Astrocyte of the cerebellum (primary cell): ENCODE data around the gene RNF7.

ENCODE experiments used
- DNase-seq: peaks from one replicate; pipeline ENCODE4 v3.0.0-alpha.2; 2011; ENCODE audit warnings: low read depth
- H3K4me3 ChIP-seq: 2 replicates; pipeline ENCODE4 v1.5.1; 2011; ENCODE audit warnings: mild to moderate bottlenecking, low read depth, low read length, moderate library complexity
- CTCF ChIP-seq: IDR thresholded peaks from 2 replicates; pipeline ENCODE4 v1.5.1; 2012; ENCODE audit warnings: low read length, low read depth, moderate library complexity, mild to moderate bottlenecking; ENCODE audit errors: missing control alignments
- in situ Hi-C: cut with HindIII; loops from 2 replicates; pipeline ENCODE4 v1.10.0; 2017; ENCODE audit warnings: low sequenced_read_pairs

Gene RNF7

GRCh38 chr3:141763088-141763750 is 25.1 kb downstream of the RNF7 start, which contains the start of gene GRK7:
Gene GRK7 (plus strand): TSS chr3:141763408. CDS start chr3:141778285, 14,877 bp downstream.
- DNase-seq: no peak
- H3K4me3 ChIP-seq: no peak within 1 kb of the TSS
- in situ Hi-C loops: no loop called here
- TF ChIP-seq CTCF: no peak

- DNase-seq: no peak
- in situ Hi-C loops: no loop called here
- H3K4me3 ChIP-seq: no peak overlapping the region
- no peak for TF ChIP-seq CTCF
Measured at GRCh38 chr3:141764045-141764444, 25.9 kb downstream of the RNF7 start.

GRCh38 chr3:141764465-141764864 is 26.4 kb downstream of the RNF7 start:
- in situ Hi-C loops: no loop called here
- H3K4me3 ChIP-seq: no peak overlapping the region
- TF ChIP-seq CTCF: no peak
- DNase-seq: no peak

DNA sequence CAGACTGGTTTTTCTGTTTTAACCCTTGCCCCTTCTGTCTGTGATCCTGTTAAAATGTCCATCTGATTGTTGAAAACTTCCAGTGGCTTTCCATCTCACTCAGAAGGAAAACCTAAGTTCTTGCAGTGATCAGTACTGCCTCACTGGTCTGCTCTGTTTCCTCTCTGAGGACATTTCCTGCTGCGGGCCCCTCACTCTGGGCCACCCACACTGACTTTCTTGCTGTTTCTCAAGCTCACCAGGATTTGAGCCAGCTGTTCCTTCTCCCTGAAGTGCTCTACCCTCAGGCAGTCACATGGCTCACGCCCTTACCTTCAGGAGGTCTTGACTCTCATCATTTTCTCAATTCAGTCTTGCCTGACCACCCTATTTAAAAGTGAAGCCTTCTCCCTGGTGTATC is 26.9 kb downstream of the RNF7 start:
- no peak overlapping the region for H3K4me3 ChIP-seq
- no peak for DNase-seq
- no peak for TF ChIP-seq CTCF
- in situ Hi-C loops: loop anchor here (5.0 kb wide), 1 partner anchor 97 kb away; no protein-coding TSS in a partner anchor

DNA sequence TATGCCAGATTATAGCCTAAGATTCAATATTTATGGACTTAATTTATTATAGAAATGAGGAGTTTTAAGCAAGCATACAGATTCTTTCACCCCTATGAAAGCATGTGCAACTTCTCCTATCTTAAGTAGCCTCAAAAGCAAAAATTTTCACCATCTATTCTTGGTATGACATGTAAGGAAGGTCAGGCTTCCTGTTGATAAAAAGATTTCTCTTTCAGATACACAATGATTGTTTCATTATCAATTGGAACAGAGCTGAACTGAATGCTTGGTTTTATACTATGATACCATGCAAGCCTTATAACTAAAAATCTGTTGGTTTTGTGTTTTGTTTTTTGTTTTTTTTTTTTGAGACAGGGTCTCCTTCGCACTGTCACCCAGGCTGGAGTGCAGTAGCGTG is 29.0 kb downstream of the RNF7 start:
- TF ChIP-seq CTCF: no peak
- in situ Hi-C loops: loop anchor here (5.0 kb wide), 1 partner anchor 95 kb away; no protein-coding TSS in a partner anchor
- DNase-seq: no peak
- H3K4me3 ChIP-seq: no peak overlapping the region

DNA sequence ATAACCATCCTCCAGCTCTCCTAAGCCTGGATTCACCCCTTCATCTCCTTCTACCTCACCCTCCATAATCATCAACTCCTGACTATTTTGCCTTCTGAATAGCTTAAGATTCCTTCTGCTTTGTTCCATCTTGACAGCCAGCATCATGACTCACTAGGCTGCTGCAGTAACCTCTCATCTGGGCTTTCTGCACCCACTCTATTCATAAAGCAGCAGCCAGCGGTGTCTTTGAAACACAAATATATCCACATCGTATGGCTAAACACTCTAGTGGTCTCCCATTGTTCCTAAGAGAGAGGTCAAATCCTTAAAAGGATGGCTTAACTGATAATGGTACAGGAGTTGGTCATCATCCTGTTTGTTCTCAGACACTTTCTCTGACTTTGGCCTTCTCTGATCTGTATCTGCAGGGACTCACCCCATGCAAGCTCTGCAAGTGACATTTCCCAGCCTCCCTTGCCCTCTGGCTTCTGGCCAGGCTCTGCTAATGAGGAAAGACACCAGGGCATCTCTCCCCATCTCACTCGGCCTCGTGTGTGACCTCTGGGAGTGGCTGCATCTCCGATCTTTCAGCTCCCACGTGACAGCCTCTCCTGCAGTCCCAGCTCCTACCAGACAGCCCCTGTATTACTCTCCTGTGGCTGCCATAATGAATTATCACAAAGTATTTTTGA is 31.3 kb downstream of the RNF7 start:
- in situ Hi-C loops: loop anchor here (5.0 kb wide), 1 partner anchor 93 kb away; no protein-coding TSS in a partner anchor
- H3K4me3 ChIP-seq: no peak overlapping the region
- TF ChIP-seq CTCF: no peak
- no peak for DNase-seq
